HG03442 (cell line): ENCODE data around the gene EVL.
"Not testable (repeated sequence)": the region's sequence is repeated elsewhere in the genome, so short reads cannot be mapped to it uniquely, and the experiment has no call there.

Source experiments
- ATAC-seq: cut with Tn5 transposase; IDR thresholded peaks from one replicate; pipeline ENCODE4 v1.9.1; 2021; ENCODE audit warnings: mild to moderate bottlenecking, moderate library complexity; ENCODE audit not compliant: unreplicated experiment

The EVL gene

GRCh38 chr14:100157548-100158232 lies 92.5 kb downstream of the EVL start:
- ATAC-seq = not testable (repeated sequence)

GRCh38 chr14:100158566-100159093 lies 93.4 kb downstream of the EVL start:
- ATAC-seq = no peak

- ATAC-seq = peak; percentile 49
Measured at GRCh38 chr14:100159094-100159864, 94.1 kb downstream of the EVL start, which contains the start of gene DEGS2. Gene DEGS2 (minus strand): TSS chr14:100159645. CDS start chr14:100159587, 58 bp downstream.

GRCh38 chr14:100159865-100160533 lies 94.8 kb downstream of the EVL start:
- peak; percentile 14 for ATAC-seq

GRCh38 chr14:100160534-100160916 lies 95.3 kb downstream of the EVL start:
- ATAC-seq = no peak

GRCh38 chr14:100165376-100165775 lies 100.2 kb downstream of the EVL start:
- ATAC-seq = no peak

- no peak for ATAC-seq
Measured at GRCh38 chr14:100165831-100166440, 100.7 kb downstream of the EVL start.

GRCh38 chr14:100168506-100168905 lies 103.3 kb downstream of the EVL start:
- no peak for ATAC-seq

- ATAC-seq = no peak
Measured at GRCh38 chr14:100170880-100171279, 105.7 kb downstream of the EVL start.

- no peak for ATAC-seq
Measured at GRCh38 chr14:100172811-100173210, 107.6 kb downstream of the EVL start.

GRCh38 chr14:100173353-100173752 lies 108.1 kb downstream of the EVL start:
- no peak for ATAC-seq

- no peak for ATAC-seq
Measured at GRCh38 chr14:100176811-100177327, 111.6 kb downstream of the EVL start.

- ATAC-seq = no peak
Measured at GRCh38 chr14:100178691-100179090, 113.5 kb downstream of the EVL start.

- ATAC-seq = not testable (repeated sequence)
Measured at GRCh38 chr14:100180671-100181070, 115.4 kb downstream of the EVL start.

- not testable (repeated sequence) for ATAC-seq
Measured at GRCh38 chr14:100181876-100182551, 116.8 kb downstream of the EVL start.

- no peak for ATAC-seq
Measured at GRCh38 chr14:100187247-100187833, 122.1 kb downstream of the EVL start.

- ATAC-seq = no peak
Measured at GRCh38 chr14:100188392-100189030, 123.3 kb downstream of the EVL start.

- ATAC-seq = no peak
Measured at GRCh38 chr14:100190126-100190525, 124.9 kb downstream of the EVL start.

- no peak for ATAC-seq
Measured at GRCh38 chr14:100191584-100192249, 126.5 kb downstream of the EVL start.
